ENCODE data around the gene CTF1.
"Not testable (repeated sequence)": the region's sequence is repeated elsewhere in the genome, so short reads cannot be mapped to it uniquely, and the experiment has no call there.

CTF1 gene

DNA sequence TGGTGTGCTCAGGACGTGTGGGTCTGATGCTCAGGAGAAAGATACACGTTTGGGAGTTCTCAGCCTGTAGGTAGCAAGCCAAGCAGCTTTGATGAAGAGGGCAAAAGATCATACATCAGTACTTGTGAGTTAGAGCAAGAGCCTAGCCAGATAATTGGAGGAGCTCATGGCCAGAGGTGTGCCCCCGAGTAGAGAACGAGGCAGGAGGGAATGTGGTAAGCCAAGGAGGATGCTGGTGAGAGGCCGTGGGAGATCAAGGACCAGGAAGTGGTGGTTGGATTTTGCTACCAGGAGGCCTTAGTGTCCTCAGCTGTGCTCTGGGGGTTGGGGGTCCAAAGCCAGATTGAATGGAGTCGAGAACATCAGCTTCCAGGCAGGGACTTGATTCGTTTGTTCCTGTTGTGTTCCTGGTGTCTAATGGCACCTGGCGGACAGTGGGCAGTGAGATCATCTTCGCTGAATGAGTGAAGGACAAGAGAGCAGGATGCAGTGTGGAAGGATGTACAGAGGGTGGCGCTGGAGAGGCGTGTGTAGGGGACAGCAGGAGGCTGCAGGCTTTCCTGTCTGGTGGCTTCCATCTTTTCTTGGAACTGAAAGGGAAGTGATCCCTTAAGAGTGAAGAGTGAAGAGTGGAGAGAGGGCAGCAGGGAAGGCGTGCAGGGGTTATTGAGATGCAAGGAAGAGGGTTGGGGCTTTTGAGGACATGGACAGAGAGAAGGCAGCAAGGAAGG lies 38.6 kb downstream of the CTF1 start:
- peak; percentile 14 for DNase-seq

DNA sequence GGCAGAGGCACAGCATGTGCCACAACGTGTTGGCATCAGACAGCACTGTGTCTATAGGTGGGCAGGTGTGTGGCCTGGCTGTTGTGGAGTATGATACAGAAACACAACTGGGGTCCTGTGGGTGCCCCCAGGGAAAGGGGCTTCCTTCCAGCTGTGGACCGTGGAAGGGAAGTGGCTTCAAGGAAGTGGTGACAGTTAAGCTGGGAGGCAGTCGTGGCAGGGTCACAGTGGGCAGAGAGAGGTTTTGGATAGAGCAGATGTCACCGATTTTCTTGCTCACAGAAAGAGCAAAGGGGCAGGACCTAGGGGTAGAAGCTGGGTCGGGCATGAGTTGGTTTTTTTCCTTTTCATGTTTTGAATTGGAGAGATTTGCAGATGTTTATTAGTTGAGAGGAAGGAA lies 41.3 kb downstream of the CTF1 start:
- no peak for DNase-seq

DNA sequence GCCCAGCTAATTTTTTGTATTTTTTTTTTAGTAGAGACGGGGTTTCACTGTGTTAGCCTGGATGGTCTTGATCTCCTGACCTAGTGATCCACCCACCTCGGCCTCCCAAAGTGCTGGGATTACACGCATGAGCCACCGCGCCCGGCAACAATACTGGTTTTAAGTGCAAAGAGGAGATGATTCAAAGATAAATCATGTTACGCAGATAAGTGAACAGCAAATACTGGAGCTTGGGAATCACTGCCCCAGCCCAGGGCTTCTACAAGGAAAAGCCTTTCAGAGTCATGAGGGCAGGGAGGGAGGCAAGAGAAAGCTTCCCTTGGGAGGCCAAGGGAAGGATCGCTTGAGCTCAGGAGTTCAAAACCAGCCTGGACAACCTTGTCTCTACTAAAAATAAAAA lies 43.2 kb downstream of the CTF1 start:
- not testable (repeated sequence) for DNase-seq

DNA sequence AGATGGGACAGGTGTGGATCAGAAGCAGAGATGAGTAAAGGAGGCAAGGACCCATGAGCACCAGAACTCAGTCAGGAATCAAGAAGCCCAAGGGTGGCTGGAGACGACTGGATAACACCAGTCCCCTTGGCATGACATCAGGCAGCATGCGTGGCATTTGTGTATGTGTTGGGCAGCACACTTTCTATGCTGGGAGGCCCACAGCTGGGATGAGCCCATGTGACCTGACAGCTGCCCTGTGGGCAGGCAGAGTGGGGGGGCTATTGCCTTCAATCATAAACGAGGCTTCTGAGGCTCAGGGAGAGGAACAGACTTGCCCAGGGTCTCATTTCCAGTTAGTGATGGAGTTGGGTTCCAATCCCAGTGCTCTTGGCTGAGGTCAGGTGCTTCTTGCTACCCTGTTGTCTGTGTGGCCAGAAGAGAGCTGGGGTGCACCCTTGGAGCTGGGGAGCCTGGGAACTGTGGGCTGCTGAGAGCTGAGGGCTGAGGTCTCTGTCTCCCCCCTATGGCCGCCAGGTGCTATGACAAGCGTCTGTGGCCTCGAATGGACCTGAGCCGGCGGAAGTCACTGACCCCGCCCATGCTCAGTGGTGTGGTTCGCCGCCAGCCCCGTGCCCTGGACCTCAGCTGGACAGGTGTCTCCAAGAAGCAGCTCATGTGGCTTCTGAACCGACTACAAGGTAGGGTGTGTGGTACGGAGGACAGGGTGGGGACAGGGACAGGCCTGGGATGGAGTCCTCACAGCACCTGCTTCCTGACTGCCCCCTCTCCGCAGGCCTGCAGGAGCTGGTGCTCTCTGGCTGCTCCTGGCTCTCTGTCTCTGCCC lies 45.4 kb downstream of the CTF1 start:
- peak; percentile 71 for DNase-seq

DNA sequence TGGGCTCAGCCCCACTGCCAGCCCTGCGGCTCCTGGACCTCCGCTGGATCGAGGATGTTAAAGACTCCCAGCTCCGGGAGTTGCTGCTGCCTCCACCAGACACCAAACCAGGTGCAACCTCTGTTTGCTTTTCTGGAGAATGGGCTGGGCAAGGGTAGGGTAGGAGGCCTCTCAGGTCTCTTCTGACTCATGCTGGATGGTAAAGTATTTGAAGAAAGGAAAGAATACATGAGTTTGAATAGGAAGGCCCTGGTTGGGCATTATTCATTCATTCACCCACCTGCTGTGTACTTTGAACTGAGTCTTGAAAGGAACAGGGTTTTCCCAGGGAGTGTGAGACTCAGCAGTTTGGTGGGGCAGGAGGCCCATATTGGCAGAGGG lies 46.0 kb downstream of the CTF1 start:
- DNase-seq: no peak

DNA sequence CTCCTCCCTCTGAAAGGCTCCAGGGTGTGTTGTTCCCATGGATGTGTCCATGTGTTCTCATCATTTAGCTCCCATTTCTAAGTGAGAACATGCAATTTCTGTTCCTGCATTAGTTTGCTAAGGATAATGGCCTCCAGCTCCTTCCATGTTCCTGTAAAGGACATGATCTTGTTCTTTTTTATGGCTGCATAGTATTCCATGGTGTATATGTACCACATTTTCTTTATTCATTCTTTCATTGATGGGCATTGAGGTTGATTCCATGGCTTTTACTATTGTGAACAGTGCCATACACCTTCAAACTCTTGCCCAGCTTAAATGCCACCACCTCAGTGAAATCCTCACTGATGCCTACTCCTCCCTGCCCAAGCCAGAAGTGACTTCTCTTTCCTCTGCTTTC lies 47.9 kb downstream of the CTF1 start:
- no peak for DNase-seq

DNA sequence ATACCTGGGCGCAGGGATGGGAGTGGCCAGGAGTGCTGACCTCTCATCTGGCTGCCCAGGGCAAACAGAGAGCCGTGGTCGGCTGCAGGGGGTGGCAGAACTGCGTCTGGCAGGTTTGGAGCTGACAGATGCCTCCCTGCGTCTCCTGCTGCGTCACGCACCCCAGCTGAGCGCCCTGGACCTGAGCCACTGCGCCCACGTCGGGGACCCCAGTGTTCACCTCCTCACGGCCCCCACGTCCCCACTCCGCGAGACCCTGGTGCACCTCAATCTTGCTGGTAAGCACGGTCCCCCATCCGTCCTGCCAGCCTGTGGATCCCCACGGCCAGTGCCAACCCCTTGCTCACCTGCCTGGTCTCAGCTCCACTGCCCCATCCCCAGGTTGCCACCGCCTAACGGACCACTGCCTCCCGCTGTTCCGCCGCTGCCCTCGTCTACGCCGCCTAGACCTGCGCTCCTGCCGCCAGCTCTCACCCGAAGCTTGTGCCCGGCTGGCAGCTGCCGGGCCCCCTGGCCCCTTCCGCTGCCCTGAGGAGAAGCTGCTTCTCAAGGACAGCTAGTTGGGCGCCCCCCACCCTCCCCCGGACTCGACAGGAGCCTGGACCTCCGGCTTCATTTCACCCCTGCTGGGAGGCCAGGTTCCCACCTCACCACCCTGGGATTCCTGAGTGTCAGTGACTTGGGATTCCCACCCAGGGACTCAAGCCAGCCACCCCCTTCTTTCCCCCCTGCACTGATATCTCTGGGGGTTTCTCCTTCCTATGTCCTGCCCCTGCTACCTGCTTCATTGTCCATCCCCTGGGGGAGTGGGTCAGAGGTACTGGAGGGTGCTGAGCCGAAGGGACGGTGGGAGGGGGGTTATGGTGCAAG lies 50.5 kb downstream of the CTF1 start:
- no peak for DNase-seq

DNA sequence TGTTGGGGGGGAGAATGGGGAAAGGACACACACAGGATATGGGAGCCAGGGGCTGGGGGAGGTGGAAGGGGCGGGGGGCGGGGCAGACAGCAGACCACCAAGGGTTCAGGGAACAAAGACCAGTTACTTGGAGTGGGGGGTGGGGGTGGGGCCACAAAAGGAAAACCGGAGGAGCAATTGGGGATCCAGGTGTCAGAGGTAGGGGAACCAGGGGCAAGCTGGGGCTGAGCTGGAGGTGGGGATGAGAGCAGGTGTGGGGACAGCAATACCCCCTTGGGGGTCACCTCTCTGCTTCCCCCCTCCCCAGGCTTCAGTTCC lies 51.1 kb downstream of the CTF1 start:
- no peak for DNase-seq

DNA sequence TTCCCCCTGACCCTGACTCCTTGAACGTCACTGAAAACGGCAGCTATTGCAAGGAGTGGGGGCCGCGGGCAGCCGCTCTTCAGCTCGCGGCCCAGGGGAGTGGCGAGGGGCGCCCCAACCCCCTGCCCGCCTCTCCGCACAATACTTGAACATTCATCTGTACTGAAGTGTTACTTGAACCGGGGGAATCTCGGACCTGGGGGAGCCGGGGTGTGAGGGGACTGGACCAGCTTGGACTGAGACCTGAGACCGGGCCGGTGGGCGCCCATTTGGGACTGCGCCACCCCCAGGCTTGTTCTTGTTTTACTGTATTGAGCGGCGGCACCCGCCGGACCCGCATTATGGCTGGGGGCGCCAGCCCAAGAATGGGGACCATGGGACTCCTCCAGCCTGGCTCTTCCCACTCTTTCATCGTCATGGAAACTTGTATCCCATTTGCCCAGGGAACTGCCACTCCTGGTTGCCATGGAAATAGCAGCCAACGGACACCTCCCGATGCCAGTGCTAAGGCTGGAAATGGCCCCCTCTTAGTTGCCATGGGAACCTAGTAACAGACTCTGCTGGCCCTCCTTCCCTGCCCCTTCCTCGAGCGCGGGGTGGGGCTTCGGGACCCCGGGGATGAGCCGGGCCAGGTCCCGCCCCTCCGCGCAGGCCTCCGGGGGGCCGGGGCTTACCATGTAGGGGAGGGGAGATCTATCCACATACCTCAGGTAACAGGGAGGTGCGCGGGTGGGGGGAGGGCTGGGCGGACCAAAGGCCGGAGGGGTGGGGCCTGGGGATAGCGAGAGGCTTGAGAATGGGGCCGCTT lies 51.6 kb downstream of the CTF1 start:
- peak; percentile 11 for DNase-seq

DNA sequence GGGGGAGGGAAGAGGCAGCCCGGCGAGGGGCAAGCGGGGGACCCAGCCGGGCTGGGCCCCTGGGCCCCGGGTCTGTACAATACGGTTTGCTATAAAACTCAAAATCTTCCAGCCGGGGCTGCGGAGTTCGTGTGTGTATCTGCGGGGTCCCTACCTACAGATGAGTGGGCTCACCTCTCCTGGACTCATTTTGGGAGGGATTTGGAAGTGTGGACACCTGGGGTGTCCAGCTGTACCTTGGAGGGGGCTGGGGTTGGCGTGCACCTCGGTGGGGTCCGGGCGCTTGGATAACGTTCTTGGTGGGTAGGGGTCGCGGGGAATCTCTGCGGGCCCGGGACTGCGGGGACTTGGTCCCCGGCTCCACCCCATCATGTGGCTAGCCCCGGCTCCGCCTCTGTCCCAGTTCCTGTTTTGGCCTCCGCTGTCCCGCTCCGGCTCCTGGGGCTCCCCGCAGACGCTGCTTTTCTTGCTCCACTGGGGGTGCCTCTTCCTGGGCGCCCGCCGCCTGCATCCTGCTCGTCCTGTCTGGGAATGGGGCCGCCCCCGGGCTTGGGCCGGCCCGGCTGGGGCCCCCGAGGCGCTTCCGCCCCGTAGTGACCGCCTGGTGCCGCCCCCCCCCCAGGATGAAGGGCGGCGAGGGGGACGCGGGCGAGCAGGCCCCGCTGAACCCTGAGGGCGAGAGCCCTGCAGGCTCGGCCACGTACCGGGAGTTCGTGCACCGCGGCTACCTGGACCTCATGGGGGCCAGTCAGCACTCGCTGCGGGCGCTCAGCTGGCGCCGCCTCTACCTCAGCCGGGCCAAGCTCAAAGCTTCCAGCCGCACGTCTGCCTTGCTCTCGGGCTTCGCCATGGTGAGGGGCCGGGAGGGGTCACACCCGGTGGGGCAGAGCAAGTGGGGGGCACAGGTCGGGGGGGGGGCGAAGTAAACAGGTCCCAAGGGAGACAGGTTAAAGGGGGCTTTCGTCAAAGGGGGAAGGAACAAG lies 52.5 kb downstream of the CTF1 start, which contains the start of gene ORAI3:
TSS of gene ORAI3 (plus strand) at position 402 of the 983 bp plus-strand sequence. CDS start at position 624, 222 bp downstream.
- DNase-seq: peak; percentile 44

DNA sequence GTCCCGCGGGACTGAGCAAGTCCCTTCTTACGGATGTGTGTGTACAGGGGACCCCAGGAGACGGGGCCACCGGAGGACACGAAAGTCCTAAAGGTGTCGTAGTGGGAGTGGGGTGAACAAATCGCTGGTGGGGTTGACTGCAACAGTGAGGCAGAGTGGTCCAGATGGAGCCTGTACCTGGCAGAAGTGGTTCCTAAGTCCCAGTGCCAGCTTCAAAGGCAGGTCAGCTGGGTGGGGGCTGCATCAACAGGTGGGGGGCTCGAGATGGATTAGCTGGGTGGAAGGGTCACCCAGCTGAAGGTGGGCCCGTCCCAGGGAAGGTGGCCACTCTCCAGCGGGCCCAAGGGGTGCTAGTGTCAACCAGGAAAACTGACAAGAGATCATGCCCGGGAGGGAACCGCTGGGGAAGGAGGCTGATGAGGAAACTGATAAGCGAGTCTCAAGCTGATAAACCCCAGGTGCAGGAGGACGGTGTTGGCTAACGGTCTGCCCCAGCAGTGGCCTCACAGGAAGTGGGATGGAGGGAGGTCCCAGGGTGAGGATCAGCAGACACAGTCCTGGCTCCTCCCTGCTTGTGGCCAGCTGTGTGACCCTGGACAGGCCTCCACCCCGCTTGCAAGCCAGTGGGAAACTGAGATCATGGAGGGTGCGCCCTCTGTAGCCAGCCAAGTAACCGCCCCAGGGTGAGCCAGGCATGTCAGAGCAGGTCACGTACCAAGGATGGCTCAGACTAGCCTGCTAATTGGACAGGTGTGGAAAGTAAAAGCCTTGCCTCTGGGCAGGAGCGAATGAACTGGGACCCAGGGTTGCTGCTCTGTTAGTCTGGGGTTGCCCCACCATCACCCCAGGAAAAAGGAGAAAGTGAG lies 53.5 kb downstream of the CTF1 start:
- peak; percentile 16 for DNase-seq

DNA sequence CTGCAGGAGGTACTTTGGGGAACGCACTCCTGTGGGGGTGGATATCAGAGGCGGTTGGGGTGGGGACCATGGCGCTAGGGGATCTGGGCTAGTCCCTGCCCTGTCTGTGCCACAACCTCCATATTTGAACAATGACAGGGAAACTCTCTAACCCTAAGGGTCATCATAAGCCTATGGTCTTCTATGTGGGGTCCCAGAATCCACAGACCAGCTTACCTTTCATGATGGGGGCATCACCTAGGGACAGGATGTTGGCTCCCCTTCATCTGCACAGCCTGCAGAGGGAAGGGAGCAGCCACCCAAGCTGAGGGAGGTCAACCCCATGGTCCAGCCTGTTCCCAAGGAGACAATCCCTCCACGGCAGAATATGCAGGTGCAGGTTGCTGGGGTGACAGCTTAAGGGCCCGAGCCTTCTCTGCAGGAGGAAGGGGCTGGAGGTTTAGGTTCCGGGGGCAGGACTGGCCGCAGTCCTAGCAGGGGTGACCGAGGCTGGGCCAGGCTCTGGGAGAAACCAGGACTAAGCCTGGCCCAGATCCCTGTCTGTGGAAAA lies 54.2 kb downstream of the CTF1 start:
- DNase-seq: no peak

DNA sequence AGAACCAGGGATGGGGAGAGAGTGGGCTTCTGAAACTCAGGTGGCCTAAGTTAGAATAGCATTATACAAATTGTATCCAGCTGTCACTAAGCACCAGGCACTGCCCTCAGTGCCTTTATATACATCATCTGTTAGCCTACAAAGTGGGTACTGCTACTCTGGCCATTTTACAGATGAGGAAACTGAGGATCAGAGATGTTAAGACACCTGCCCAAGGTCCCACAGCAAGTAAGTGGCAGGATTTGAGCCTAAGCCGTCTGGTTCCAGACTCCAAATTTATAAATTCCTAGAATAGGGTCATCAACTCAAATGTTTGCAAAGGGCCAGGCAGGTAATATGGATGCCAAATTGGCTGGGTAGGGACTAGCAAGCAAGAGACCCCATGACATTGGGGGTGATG lies 54.8 kb downstream of the CTF1 start:
- DNase-seq: no peak

DNA sequence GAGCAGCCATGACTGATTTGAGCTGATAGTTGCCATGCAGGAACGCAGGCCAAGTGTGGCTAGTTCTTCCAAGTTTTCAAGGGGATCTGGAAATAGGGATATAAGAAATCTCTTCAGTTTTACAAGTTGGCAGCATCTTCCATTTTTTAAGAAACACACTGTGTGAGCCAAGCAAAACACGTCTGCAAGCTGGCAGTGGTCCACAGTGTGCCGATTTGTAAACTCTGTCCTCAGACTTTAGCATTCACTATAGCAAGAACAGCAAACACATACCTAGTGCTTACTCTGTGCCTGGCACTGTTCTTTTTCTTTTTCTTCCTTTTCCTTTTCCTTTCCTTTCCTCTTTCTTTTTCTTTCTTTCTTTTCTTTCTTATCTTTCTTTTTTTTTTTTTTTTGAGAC lies 55.3 kb downstream of the CTF1 start:
- DNase-seq: no peak

DNA sequence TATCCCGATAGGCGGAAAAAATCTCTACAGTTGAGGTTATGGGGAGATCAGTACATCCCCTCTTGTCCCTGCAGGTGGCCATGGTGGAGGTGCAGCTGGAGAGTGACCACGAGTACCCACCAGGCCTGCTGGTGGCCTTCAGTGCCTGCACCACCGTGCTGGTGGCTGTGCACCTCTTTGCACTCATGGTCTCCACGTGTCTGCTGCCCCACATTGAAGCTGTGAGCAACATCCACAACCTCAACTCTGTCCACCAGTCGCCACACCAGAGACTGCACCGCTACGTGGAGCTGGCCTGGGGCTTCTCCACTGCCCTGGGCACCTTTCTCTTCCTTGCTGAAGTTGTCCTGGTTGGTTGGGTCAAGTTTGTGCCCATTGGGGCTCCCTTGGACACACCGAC lies 56.7 kb downstream of the CTF1 start:
- no peak for DNase-seq
